Neural progenitor cell (in vitro differentiated cells): Measurements from ENCODE around the gene CBFA2T3. TPM values are rescaled to one million over a fixed set of nuclear protein-coding genes. Genes with fewer than 3 reads are reported as not detected.

ENCODE experiments used
- DNase-seq: peaks from one replicate; pipeline ENCODE4 v3.0.0-alpha.2; 2016; ENCODE audit warnings: low spot score
- H2AFZ ChIP-seq: fragments of 200-600 bp; sonication (generic); replicated peaks from 2 replicates; pipeline ENCODE4 v1.6.1; 2016; ENCODE audit warnings: antibody characterized with exemption
- H3F3A ChIP-seq: fragments of 200-600 bp; sonication (generic); 2 replicates; pipeline ENCODE4 v1.6.1; 2016; ENCODE audit warnings: antibody characterized with exemption, low read depth
- H3K27ac ChIP-seq: fragments of 200-600 bp; sonication (generic); 2 replicates; pipeline ENCODE4 v1.5.1; 2016; ENCODE audit warnings: mild to moderate bottlenecking
- H3K27me3 ChIP-seq: fragments of 200-600 bp; sonication (generic); 2 replicates; pipeline ENCODE4 v1.6.1; 2016; ENCODE audit warnings: mild to moderate bottlenecking, moderate library complexity
- H3K36me3 ChIP-seq: fragments of 200-600 bp; sonication (generic); 2 replicates; pipeline ENCODE4 v1.5.1; 2016
- H3K4me1 ChIP-seq: fragments of 200-600 bp; sonication (generic); 2 replicates; pipeline ENCODE4 v1.6.1; 2016; ENCODE audit warnings: mixed run types
- H3K4me2 ChIP-seq: fragments of 200-600 bp; sonication (generic); 2 replicates; pipeline ENCODE4 v1.6.1; 2016
- H3K4me3 ChIP-seq: fragments of 200-600 bp; sonication (generic); 2 replicates; pipeline ENCODE4 v1.5.1; 2016
- H3K79me2 ChIP-seq: fragments of 200-600 bp; sonication (generic); 2 replicates; pipeline ENCODE4 v1.6.1; 2016; ENCODE audit warnings: low read depth
- H3K9ac ChIP-seq: fragments of 200-600 bp; sonication (generic); 2 replicates; pipeline ENCODE4 v1.6.1; 2016
- H3K9me3 ChIP-seq: fragments of 200-600 bp; sonication (generic); 2 replicates; pipeline ENCODE4 v1.5.1; 2016; ENCODE audit warnings: low read depth
- H4K20me1 ChIP-seq: fragments of 200-600 bp; sonication (generic); 2 replicates; pipeline ENCODE4 v1.6.1; 2016; ENCODE audit warnings: low read depth
- H3K27ac Mint-ChIP-seq: 3 replicates; pipeline ENCODE4 v1.8.0; 2021; ENCODE audit warnings: mixed read lengths
- H3K27me3 Mint-ChIP-seq: 2 replicates; pipeline ENCODE4 v1.8.0; 2022; ENCODE audit warnings: low read depth, mild to moderate bottlenecking, inconsistent platforms, moderate library complexity, mixed read lengths; ENCODE audit not compliant: insufficient read depth
- H3K36me3 Mint-ChIP-seq: 3 replicates; pipeline ENCODE4 v1.8.0; 2021; ENCODE audit warnings: mixed read lengths
- H3K4me1 Mint-ChIP-seq: 3 replicates; pipeline ENCODE4 v1.8.0; 2021; ENCODE audit warnings: mixed read lengths
- H3K4me3 Mint-ChIP-seq: 3 replicates; pipeline ENCODE4 v1.8.0; 2021; ENCODE audit warnings: mild to moderate bottlenecking, moderate library complexity, mixed read lengths
- H3K9me3 Mint-ChIP-seq: 3 replicates; pipeline ENCODE4 v1.8.0; 2020; ENCODE audit warnings: mixed read lengths
- CTCF ChIP-seq: fragments of 200-600 bp; sonication (generic); IDR thresholded peaks from 2 replicates; pipeline ENCODE4 v1.5.1; 2017; ENCODE audit warnings: antibody characterized with exemption, mild to moderate bottlenecking
- EZH2 ChIP-seq: fragments of 200-600 bp; sonication (generic); IDR thresholded peaks from 2 replicates; pipeline ENCODE4 v1.6.1; 2017; ENCODE audit warnings: antibody characterized with exemption, mild to moderate bottlenecking, moderate library complexity
- EZH2phosphoT487 ChIP-seq: fragments of 200-600 bp; sonication (generic); IDR thresholded peaks from 2 replicates; pipeline ENCODE4 v1.6.1; 2017; ENCODE audit warnings: antibody characterized with exemption
- total RNA-seq: library from RNA; depleted of rRNA; stranded (reverse); fragments of >200 nt; gene quantifications from 2 replicates; pipeline ENCODE4 v1.2.3, GENCODE V29; 2015; ENCODE audit warnings: low replicate concordance

Gene CBFA2T3
- total RNA-seq, 1 donor from 2014 or later = 0.22 TPM

- Histone ChIP-seq H3K4me3 (no peak overlapping the region), H3K79me2 (no peaks in the 10 kb centered on the region), H3K9ac (no peak overlapping the region), H3K27me3 (no peaks in the 10 kb centered on the region), H3F3A (peaks cover 13% of the 10 kb centered on the region), H2AFZ (no peak overlapping the region), H3K4me2 (no peak overlapping the region), H3K27ac (no peak overlapping the region), H3K4me1 (peaks cover 3% of the 10 kb centered on the region), H3K36me3 (no peaks in the 10 kb centered on the region), H3K9me3 (no peaks in the 10 kb centered on the region), H4K20me1 (no peaks in the 10 kb centered on the region)
- H3K4me1 Mint-ChIP-seq = peaks cover 23% of the 10 kb centered on the region
- H3K9me3 Mint-ChIP-seq = peaks cover 2% of the 10 kb centered on the region
- no peaks in the 10 kb centered on the region for H3K36me3 Mint-ChIP-seq
- peak overlapping the region; percentile 69 for H3K4me3 Mint-ChIP-seq
- peak overlapping the region; percentile 74 for H3K27ac Mint-ChIP-seq
- TF ChIP-seq EZH2 (no peak), CTCF (no peak), EZH2phosphoT487 (no peak)
- no peak for DNase-seq
- H3K27me3 Mint-ChIP-seq = peaks cover 12% of the 10 kb centered on the region
Observed at GRCh38 chr16:88917915-88918627, 58.9 kb downstream of the CBFA2T3 start.

- Histone ChIP-seq H4K20me1 (no peaks in the 10 kb centered on the region), H2AFZ (no peak overlapping the region), H3K9ac (no peak overlapping the region), H3K9me3 (no peaks in the 10 kb centered on the region), H3K36me3 (no peaks in the 10 kb centered on the region), H3K4me2 (no peak overlapping the region), H3K27me3 (no peaks in the 10 kb centered on the region), H3F3A (peaks cover 13% of the 10 kb centered on the region), H3K27ac (no peak overlapping the region), H3K4me3 (no peak overlapping the region), H3K79me2 (no peaks in the 10 kb centered on the region), H3K4me1 (peaks cover 7% of the 10 kb centered on the region)
- H3K9me3 Mint-ChIP-seq = peaks cover 2% of the 10 kb centered on the region
- no peak for DNase-seq
- peaks cover 25% of the 10 kb centered on the region for H3K4me1 Mint-ChIP-seq
- peaks cover 12% of the 10 kb centered on the region for H3K27me3 Mint-ChIP-seq
- peak overlapping the region; percentile 74 for H3K27ac Mint-ChIP-seq
- no peak for TF ChIP-seq EZH2phosphoT487
- no peak for TF ChIP-seq EZH2
- no peak for TF ChIP-seq CTCF
- H3K4me3 Mint-ChIP-seq = peak overlapping the region; percentile 69
- no peaks in the 10 kb centered on the region for H3K36me3 Mint-ChIP-seq
Observed at GRCh38 chr16:88917146-88917914, 59.7 kb downstream of the CBFA2T3 start.

- Histone ChIP-seq H3F3A (peaks cover 13% of the 10 kb centered on the region), H3K4me2 (no peak overlapping the region), H2AFZ (no peak overlapping the region), H3K9ac (no peak overlapping the region), H3K4me3 (no peak overlapping the region), H4K20me1 (no peaks in the 10 kb centered on the region), H3K27ac (no peak overlapping the region), H3K4me1 (peaks cover 7% of the 10 kb centered on the region), H3K9me3 (no peaks in the 10 kb centered on the region), H3K27me3 (no peaks in the 10 kb centered on the region), H3K36me3 (no peaks in the 10 kb centered on the region), H3K79me2 (no peaks in the 10 kb centered on the region)
- Mint-ChIP-seq H3K9me3 (peaks cover 2% of the 10 kb centered on the region), H3K4me1 (peaks cover 35% of the 10 kb centered on the region), H3K36me3 (no peaks in the 10 kb centered on the region), H3K27ac (peak overlapping the region; percentile 46), H3K4me3 (peak overlapping the region; percentile 57), H3K27me3 (peaks cover 12% of the 10 kb centered on the region)
- DNase-seq = no peak
- TF ChIP-seq EZH2phosphoT487 (no peak), CTCF (no peak), EZH2 (no peak)
Observed at GRCh38 chr16:88915639-88916327, 61.2 kb downstream of the CBFA2T3 start.
